ENCODE data around the gene SKI. TPM values are rescaled to one million over a fixed set of nuclear protein-coding genes. Genes with fewer than 3 reads are reported as not detected.

The SKI gene
- total and polyA plus RNA-seq, 2 experiments from 2014 or later: 5.1 to 21.9 TPM

- TF ChIP-seq CTCF (IDR thresholded peaks at IDR 0.05; ENCODE audit: poor library complexity) (no peak), EZH2 (IDR thresholded peaks at IDR 0.05; ENCODE audit: borderline replicate concordance) (no peak), EZH2phosphoT487 (IDR thresholded peaks at IDR 0.05; ENCODE audit: low read depth, severe bottlenecking, unreplicated experiment) (no peak)
- peak overlapping the region; percentile 80 for H3K4me2 ChIP-seq
- H3K36me3 ChIP-seq (replicated peaks; ENCODE audit: insufficient read depth, low read depth): no peaks in the 10 kb centered on the region
- 49% methylated on average over 9 of the region's 10 CpGs for WGBS (ENCODE audit: low lambda C conversion rate, missing lambda C conversion rate)
- no peaks in the 10 kb centered on the region for H3K79me2 ChIP-seq
- H4K20me1 ChIP-seq (ENCODE audit: insufficient read depth, poor library complexity, severe bottlenecking): no peaks in the 10 kb centered on the region
- no peaks in the 10 kb centered on the region for H3K9me3 ChIP-seq (ENCODE audit: low read depth)
- H3K27me3 ChIP-seq: no peaks in the 10 kb centered on the region
- peak overlapping the region; percentile 62 for H2AFZ ChIP-seq
- H3K9me2 ChIP-seq (replicated peaks; ENCODE audit: insufficient read depth): no peaks in the 10 kb centered on the region
- H3K4me3 ChIP-seq: no peak overlapping the region
- DNase-seq (ENCODE audit: low spot score): no peak
- peaks cover 58% of the 10 kb centered on the region for H3K4me1 ChIP-seq (ENCODE audit: insufficient read depth)
- H3K27ac ChIP-seq: peak overlapping the region; percentile 93
Observed at GRCh38 chr1:2212274-2212531, 15.9 kb upstream of the SKI start.

DNA sequence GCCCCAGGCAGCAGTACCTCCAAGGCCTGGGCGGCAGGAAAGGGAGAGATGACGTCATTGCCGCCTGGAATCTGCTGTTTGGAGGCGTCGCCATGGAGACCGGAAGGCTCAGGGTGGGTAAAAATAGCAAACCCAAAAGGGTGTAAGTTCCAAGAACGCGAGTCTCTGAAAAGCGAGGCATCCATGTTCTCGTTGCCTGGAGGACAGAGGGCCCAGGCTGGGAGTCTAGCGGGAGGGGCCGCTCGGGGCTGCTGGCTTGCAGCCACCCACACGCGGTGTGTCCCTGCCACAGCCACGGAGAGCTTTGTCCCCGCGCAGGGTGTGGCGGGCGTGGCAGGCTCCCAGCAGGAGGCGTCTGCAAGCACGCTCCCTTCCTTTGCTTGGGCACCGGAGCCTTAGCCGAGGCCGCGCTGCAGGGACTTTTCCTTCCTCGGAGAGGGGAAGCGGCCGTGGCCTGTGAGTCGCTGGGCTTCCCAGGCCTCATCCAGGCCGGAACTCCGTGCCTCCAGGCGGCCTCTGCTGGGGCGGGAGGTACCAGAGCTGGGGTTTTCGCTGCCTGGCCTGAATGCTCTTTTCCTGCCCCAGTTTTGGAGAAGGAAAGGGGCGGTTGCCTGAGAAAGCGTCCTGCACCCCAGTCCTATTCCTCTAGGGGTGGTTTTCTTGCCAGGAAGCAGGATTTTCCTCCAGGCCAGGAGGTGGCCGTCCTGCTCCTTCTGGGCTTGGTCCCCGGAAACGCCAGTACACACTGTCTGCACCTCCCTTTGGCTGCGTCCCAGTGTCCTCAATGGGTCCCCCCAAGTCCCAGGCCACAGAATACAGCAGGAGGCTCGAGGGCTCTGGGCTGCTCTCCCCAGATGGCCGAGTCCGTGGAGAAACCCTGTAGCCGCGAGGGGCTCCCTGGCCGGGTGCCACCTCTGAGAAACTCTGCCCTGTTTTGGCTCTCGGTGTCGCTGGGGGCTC lies 15.3 kb upstream of the SKI start:
- Histone ChIP-seq H3K4me3 (no peak overlapping the region), H3K4me1 (ENCODE audit: insufficient read depth) (peaks cover 52% of the 10 kb centered on the region), H4K20me1 (ENCODE audit: insufficient read depth, poor library complexity, severe bottlenecking) (no peaks in the 10 kb centered on the region), H3K9me3 (ENCODE audit: low read depth) (no peaks in the 10 kb centered on the region), H3K27me3 (no peaks in the 10 kb centered on the region), H2AFZ (peak overlapping the region; percentile 62), H3K36me3 (replicated peaks; ENCODE audit: insufficient read depth, low read depth) (no peaks in the 10 kb centered on the region), H3K27ac (peak overlapping the region; percentile 93), H3K79me2 (no peaks in the 10 kb centered on the region), H3K4me2 (peak overlapping the region; percentile 80), H3K9me2 (replicated peaks; ENCODE audit: insufficient read depth) (no peaks in the 10 kb centered on the region)
- WGBS (ENCODE audit: low lambda C conversion rate, missing lambda C conversion rate): 36% methylated on average over 43 of the region's 49 CpGs
- no peak for TF ChIP-seq EZH2phosphoT487 (IDR thresholded peaks at IDR 0.05; ENCODE audit: low read depth, severe bottlenecking, unreplicated experiment)
- TF ChIP-seq EZH2 (IDR thresholded peaks at IDR 0.05; ENCODE audit: borderline replicate concordance): no peak
- TF ChIP-seq CTCF (IDR thresholded peaks at IDR 0.05; ENCODE audit: poor library complexity): peak; percentile 17
- DNase-seq (ENCODE audit: low spot score): peak; percentile 95

- Histone ChIP-seq H4K20me1 (ENCODE audit: insufficient read depth, poor library complexity, severe bottlenecking) (no peaks in the 10 kb centered on the region), H3K27me3 (no peaks in the 10 kb centered on the region), H3K4me3 (no peak overlapping the region), H2AFZ (no peak overlapping the region), H3K9me2 (replicated peaks; ENCODE audit: insufficient read depth) (no peaks in the 10 kb centered on the region), H3K9me3 (ENCODE audit: low read depth) (no peaks in the 10 kb centered on the region), H3K4me2 (peak overlapping the region; percentile 80), H3K4me1 (ENCODE audit: insufficient read depth) (peaks cover 41% of the 10 kb centered on the region), H3K36me3 (replicated peaks; ENCODE audit: insufficient read depth, low read depth) (no peaks in the 10 kb centered on the region), H3K79me2 (no peaks in the 10 kb centered on the region), H3K27ac (peak overlapping the region; percentile 93)
- TF ChIP-seq CTCF (IDR thresholded peaks at IDR 0.05; ENCODE audit: poor library complexity) (no peak), EZH2 (IDR thresholded peaks at IDR 0.05; ENCODE audit: borderline replicate concordance) (no peak), EZH2phosphoT487 (IDR thresholded peaks at IDR 0.05; ENCODE audit: low read depth, severe bottlenecking, unreplicated experiment) (no peak)
- WGBS (ENCODE audit: low lambda C conversion rate, missing lambda C conversion rate): 84% methylated on average over 19 of the region's 32 CpGs
- DNase-seq (ENCODE audit: low spot score): peak; percentile 69
Observed at GRCh38 chr1:2213576-2214505, 14.3 kb upstream of the SKI start.
